Lower leg skin (tissue), 3 donors: ENCODE data around the gene ZNF695.

Experiments used
- POLR2A ChIP-seq, 2 donors: fragments of 450-650 bp; IDR thresholded peaks; one replicate each; pipeline ENCODE4 v1.6.1; 2016 to 2017; ENCODE audit warnings: antibody characterized with exemption in 2 of 2, mild to moderate bottlenecking in 1 of 2, moderate library complexity in 1 of 2
- TF ChIP-seq, protein P1 (sequence below), 3 donors: fragments of 450-650 bp; IDR thresholded peaks; one replicate each; pipeline ENCODE4 v1.5.1; 2016; ENCODE audit warnings: antibody characterized with exemption in 3 of 3, mild to moderate bottlenecking in 3 of 3, moderate library complexity in 2 of 3

DNA sequence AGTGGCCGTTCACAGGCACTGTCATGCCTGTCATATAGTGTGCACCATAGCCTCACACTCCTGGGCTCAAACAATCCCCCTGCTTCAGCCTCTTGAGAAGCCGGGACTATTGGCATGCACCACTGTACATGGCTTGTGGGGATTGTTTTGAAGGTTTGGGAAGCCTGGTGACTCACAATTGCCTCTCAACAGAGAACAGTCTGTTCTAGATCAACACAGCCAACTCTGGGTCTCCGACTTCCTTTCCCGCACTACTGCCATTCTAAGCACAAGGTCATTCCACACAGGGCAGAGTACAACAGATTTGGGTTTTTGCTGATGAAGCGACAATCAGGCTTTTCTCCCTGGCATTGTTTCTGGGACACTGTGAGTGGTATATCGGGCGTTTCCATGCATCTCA, 60.6 kb downstream of the ZNF695 start:
- TF ChIP-seq, protein P1, sequence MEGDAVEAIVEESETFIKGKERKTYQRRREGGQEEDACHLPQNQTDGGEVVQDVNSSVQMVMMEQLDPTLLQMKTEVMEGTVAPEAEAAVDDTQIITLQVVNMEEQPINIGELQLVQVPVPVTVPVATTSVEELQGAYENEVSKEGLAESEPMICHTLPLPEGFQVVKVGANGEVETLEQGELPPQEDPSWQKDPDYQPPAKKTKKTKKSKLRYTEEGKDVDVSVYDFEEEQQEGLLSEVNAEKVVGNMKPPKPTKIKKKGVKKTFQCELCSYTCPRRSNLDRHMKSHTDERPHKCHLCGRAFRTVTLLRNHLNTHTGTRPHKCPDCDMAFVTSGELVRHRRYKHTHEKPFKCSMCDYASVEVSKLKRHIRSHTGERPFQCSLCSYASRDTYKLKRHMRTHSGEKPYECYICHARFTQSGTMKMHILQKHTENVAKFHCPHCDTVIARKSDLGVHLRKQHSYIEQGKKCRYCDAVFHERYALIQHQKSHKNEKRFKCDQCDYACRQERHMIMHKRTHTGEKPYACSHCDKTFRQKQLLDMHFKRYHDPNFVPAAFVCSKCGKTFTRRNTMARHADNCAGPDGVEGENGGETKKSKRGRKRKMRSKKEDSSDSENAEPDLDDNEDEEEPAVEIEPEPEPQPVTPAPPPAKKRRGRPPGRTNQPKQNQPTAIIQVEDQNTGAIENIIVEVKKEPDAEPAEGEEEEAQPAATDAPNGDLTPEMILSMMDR (IDR thresholded peaks at IDR 0.05) = no peak
- no peak for TF ChIP-seq POLR2A (IDR thresholded peaks at IDR 0.05)
